IMR-90 (cell line): Measurements from ENCODE around the gene CACNA2D3. TPM values are rescaled to one million over a fixed set of nuclear protein-coding genes. Genes with fewer than 3 reads are reported as not detected.

Source experiments
- ATAC-seq: fragments of 200-7000 bp; cut with Tn5 transposase; 2 replicates; pipeline ENCODE4 v1.9.1; 2020; ENCODE audit warnings: low read depth, mild to moderate bottlenecking, moderate library complexity
- BruUV-seq: library from RNA; stranded (reverse); fragments of 400-500 nt; replicated peaks from 2 replicates; lab custom pipeline; 2021; lab: Mats Ljungman, UMichigan
- CTCF ChIA-PET: fragments of 300-600 bp; formaldehyde crosslinking; extraction: SDS; loops from one replicate; lab custom pipeline; 2021; ENCODE audit warnings: antibody characterized with exemption; lab: Yijun Ruan, JAX
- POLR2A ChIA-PET: fragments of 300-600 bp; sonication (Branson Sonifier 250); formaldehyde crosslinking; loops from one replicate; lab custom pipeline; 2022; ENCODE audit warnings: antibody characterized with exemption; ENCODE audit not compliant: unreplicated experiment; lab: Charles Lee
- DNase-seq: peaks from one replicate; pipeline ENCODE4 v3.0.0; 2013
- H2AFZ ChIP-seq: replicated peaks from 2 replicates; pipeline ENCODE3; 2013; ENCODE audit warnings: low read length, mild to moderate bottlenecking; ENCODE audit not compliant: poor library complexity
- H2AK5ac ChIP-seq: 2 replicates; pipeline ENCODE4 v1.6.1; 2013; ENCODE audit warnings: low read depth, low read length, inconsistent platforms
- H2AK9ac ChIP-seq: replicated peaks from 2 replicates; pipeline ENCODE3; 2013; ENCODE audit warnings: mild to moderate bottlenecking, low read depth, low read length, moderate library complexity; ENCODE audit not compliant: poor library complexity
- H2BK120ac ChIP-seq: 2 replicates; pipeline ENCODE4 v1.6.1; 2013; ENCODE audit warnings: low read depth, low read length, inconsistent platforms
- H2BK15ac ChIP-seq: 3 replicates; pipeline ENCODE4 v1.6.1; 2013; ENCODE audit warnings: low read depth, low read length, inconsistent platforms
- H2BK20ac ChIP-seq: 2 replicates; pipeline ENCODE4 v1.6.1; 2013; ENCODE audit warnings: low read depth, mild to moderate bottlenecking, inconsistent platforms, low read length, moderate library complexity
- H2BK5ac ChIP-seq: 2 replicates; pipeline ENCODE4 v1.6.1; 2013; ENCODE audit warnings: mild to moderate bottlenecking, low read depth, low read length, inconsistent platforms; ENCODE audit not compliant: poor library complexity, severe bottlenecking
- H3K14ac ChIP-seq: replicated peaks from 2 replicates; pipeline ENCODE4 v1.6.1; 2013; ENCODE audit warnings: low read depth, low read length, inconsistent platforms
- H3K18ac ChIP-seq: 2 replicates; pipeline ENCODE4 v1.6.1; 2013; ENCODE audit warnings: low read depth, low read length, control low read depth
- H3K23ac ChIP-seq: 2 replicates; pipeline ENCODE4 v1.6.1; 2013; ENCODE audit warnings: low read depth, low read length, inconsistent platforms
- H3K27ac ChIP-seq: 2 replicates; pipeline ENCODE4 v1.5.1; 2013; ENCODE audit warnings: mild to moderate bottlenecking, control low read depth, low read length; ENCODE audit not compliant: insufficient read depth
- H3K27me3 ChIP-seq: 2 replicates; pipeline ENCODE4 v1.6.1; 2013; ENCODE audit warnings: low read length; ENCODE audit not compliant: control insufficient read depth, insufficient read depth
- H3K36me3 ChIP-seq: 2 replicates; pipeline ENCODE4 v1.6.1; 2013; ENCODE audit warnings: low read length, mixed read lengths; ENCODE audit not compliant: control insufficient read depth, insufficient read depth
- H3K4ac ChIP-seq: 2 replicates; pipeline ENCODE4 v1.6.1; 2013; ENCODE audit warnings: low read depth, low read length, inconsistent platforms
- H3K4me1 ChIP-seq: 2 replicates; pipeline ENCODE4 v1.6.1; 2013; ENCODE audit warnings: low read length, mixed read lengths; ENCODE audit not compliant: control insufficient read depth, insufficient read depth
- H3K4me2 ChIP-seq: 2 replicates; pipeline ENCODE4 v1.6.1; 2013; ENCODE audit warnings: low read depth, mild to moderate bottlenecking, control low read depth, low read length, moderate library complexity
- H3K4me3 ChIP-seq: 2 replicates; pipeline ENCODE4 v1.5.1; 2013; ENCODE audit warnings: low read depth, mild to moderate bottlenecking, control low read depth, low read length, moderate library complexity; ENCODE audit not compliant: insufficient read depth
- H3K56ac ChIP-seq: 2 replicates; pipeline ENCODE4 v1.6.1; 2013; ENCODE audit warnings: low read length, inconsistent platforms; ENCODE audit not compliant: insufficient read depth; ENCODE audit errors: extremely low read depth
- H3K79me1 ChIP-seq, 2 experiments: 2 replicates each; pipeline ENCODE4 v1.6.1; 2013; ENCODE audit warnings: low read length in 2 of 2, inconsistent platforms in 1 of 2, low read depth in 1 of 2
- H3K9ac ChIP-seq: 2 replicates; pipeline ENCODE4 v1.6.1; 2013; ENCODE audit warnings: low read depth, low read length, control low read depth
- H3K9me1 ChIP-seq: 2 replicates; pipeline ENCODE4 v1.6.1; 2013; ENCODE audit warnings: low read length, inconsistent platforms; ENCODE audit not compliant: insufficient read depth
- H3K9me3 ChIP-seq: 2 replicates; pipeline ENCODE4 v1.6.1; 2013; ENCODE audit warnings: low read length; ENCODE audit not compliant: control insufficient read depth, insufficient read depth
- H4K20me1 ChIP-seq: 2 replicates; pipeline ENCODE4 v1.6.1; 2013; ENCODE audit warnings: low read length, inconsistent platforms; ENCODE audit not compliant: insufficient read depth
- H4K5ac ChIP-seq: 2 replicates; pipeline ENCODE4 v1.6.1; 2013; ENCODE audit warnings: mild to moderate bottlenecking, low read depth, low read length, control low read depth
- H4K8ac ChIP-seq, 2 experiments: 2 replicates each; pipeline ENCODE4 v1.6.1; 2013; ENCODE audit warnings: low read depth in 2 of 2, low read length in 2 of 2, control low read depth in 1 of 2, inconsistent platforms in 1 of 2
- H4K91ac ChIP-seq: 2 replicates; pipeline ENCODE4 v1.6.1; 2013; ENCODE audit warnings: low read depth, low read length, inconsistent platforms; ENCODE audit not compliant: insufficient read depth
- CEBPB ChIP-seq: IDR thresholded peaks from 2 replicates; pipeline ENCODE4 v1.6.1; 2012; ENCODE audit warnings: low read depth, low read length, improper control_type of control experiment
- ELK1 ChIP-seq: fragments of 150-350 bp; IDR thresholded peaks from 2 replicates; pipeline ENCODE4 v1.6.1; 2016; ENCODE audit warnings: low read depth, mild to moderate bottlenecking, low read length, moderate library complexity, borderline replicate concordance
- FOS ChIP-seq: fragments of 150-350 bp; IDR thresholded peaks from 2 replicates; pipeline ENCODE4 v1.6.1; 2016; ENCODE audit warnings: low read depth, low read length
- MAFK ChIP-seq: IDR thresholded peaks from 2 replicates; pipeline ENCODE4 v1.6.1; 2012; ENCODE audit warnings: low read depth, low read length, improper control_type of control experiment
- NFE2L2 ChIP-seq: fragments of 150-350 bp; IDR thresholded peaks from 2 replicates; pipeline ENCODE4 v1.6.1; 2016; ENCODE audit warnings: low read depth, mild to moderate bottlenecking, low read length
- POLR2A ChIP-seq: IDR thresholded peaks from 2 replicates; pipeline ENCODE4 v1.6.1; 2012; ENCODE audit warnings: mild to moderate bottlenecking, low read depth, low read length
- SMC3 ChIP-seq: fragments of 150-350 bp; IDR thresholded peaks from 2 replicates; pipeline ENCODE4 v1.6.1; 2016; ENCODE audit warnings: low read depth, mild to moderate bottlenecking, antibody characterized with exemption, low read length, moderate library complexity
- WGBS, 2 experiments: methylation state at CpG; one replicate each; pipeline versions ENCODE4 v1.1.5 to v1.1.7; 2013; ENCODE audit warnings: missing lambda C conversion rate in 2 of 2; ENCODE audit not compliant: insufficient read length in 1 of 2; ENCODE audit errors: extremely low coverage in 2 of 2; 5-methylcytosine and 5-hydroxymethylcytosine counted together
- dilution Hi-C: fragments of 300-500 bp; cut with HindIII; formaldehyde crosslinking; loops from one replicate; pipeline ENCODE4 v1.14.3; 2018; ENCODE audit warnings: low sequenced_read_pairs; ENCODE audit not compliant: unreplicated experiment
- in situ Hi-C: fragments of 300-500 bp; cut with MboI; formaldehyde crosslinking; loops from 3 replicates; pipeline ENCODE4 v1.14.3; 2019; ENCODE audit warnings: low sequenced_read_pairs, inconsistent platforms, mixed read lengths
- intact Hi-C: fragments of 100-400 bp; cut with micrococcal nuclease; formaldehyde crosslinking; loops from 2 replicates; pipeline ENCODE4 v1.10.0; 2022
- polyA plus RNA-seq, 3 experiments: library from polyadenylated mRNA; depleted of rRNA; stranded (reverse); fragments of >200 nt; gene quantifications; 2 replicates each; pipeline ENCODE4 v1.2.3, GENCODE V29; 2012; ENCODE audit warnings: low replicate concordance in 1 of 3
- total RNA-seq: library from RNA; depleted of rRNA; stranded (reverse); fragments of >200 nt; gene quantifications from 2 replicates; pipeline ENCODE4 v1.2.3, GENCODE V29; 2012

Gene CACNA2D3
- total and polyA plus RNA-seq, 2 of the 4 experiments (the other 2 are of a cell fraction): 0.36 to 0.41 TPM

GRCh38 chr3:54163441-54163840 lies 41.1 kb downstream of the CACNA2D3 start:
- H2AK5ac ChIP-seq: no peak overlapping the region
- no peak overlapping the region for H3K27ac ChIP-seq
- H3K14ac ChIP-seq: no peak overlapping the region
- H3K9ac ChIP-seq: no peak overlapping the region
- no peak overlapping the region for H3K4me3 ChIP-seq
- no peaks in the 10 kb centered on the region for H3K79me1 ChIP-seq
- no peak overlapping the region for H4K8ac ChIP-seq
- TF ChIP-seq CEBPB (no peak), NFE2L2 (no peak), FOS (no peak), SMC3 (no peak), MAFK (no peak), POLR2A (no peak), ELK1 (no peak)
- no peaks in the 10 kb centered on the region for H4K20me1 ChIP-seq
- H2BK20ac ChIP-seq: no peak overlapping the region
- ATAC-seq (no peak), DNase-seq (no peak)
- intact Hi-C loops (no loop called here), dilution Hi-C loops (no loop called here), in situ Hi-C loops (no loop called here)
- H3K4me2 ChIP-seq: no peak overlapping the region
- no peak overlapping the region for H2BK120ac ChIP-seq
- H3K9me3 ChIP-seq: peaks cover 22% of the 10 kb centered on the region
- H4K91ac ChIP-seq: no peak overlapping the region
- no peaks in the 10 kb centered on the region for H3K27me3 ChIP-seq
- H3K23ac ChIP-seq: no peak overlapping the region
- POLR2A ChIA-PET: no interaction called here
- H4K5ac ChIP-seq: no peak overlapping the region
- no peak overlapping the region for H2AK9ac ChIP-seq
- no peak overlapping the region for H2BK5ac ChIP-seq
- CTCF ChIA-PET: no interaction called here
- no peak overlapping the region for H3K4ac ChIP-seq
- H3K9me1 ChIP-seq: no peaks in the 10 kb centered on the region
- no peak overlapping the region for H2AFZ ChIP-seq
- H3K36me3 ChIP-seq: no peaks in the 10 kb centered on the region
- no peak overlapping the region for H3K18ac ChIP-seq
- no TSS peak for BruUV-seq
- H3K4me1 ChIP-seq: no peaks in the 10 kb centered on the region
- H2BK15ac ChIP-seq: no peak overlapping the region
- no peak overlapping the region for H3K56ac ChIP-seq
- 28% methylated on average over 6 of the region's 9 CpGs; no CpG with 5 or more reads in 1 of the 2 experiments for WGBS, 2 experiments
